GM12872 (cell line): ENCODE measurements around the gene ADAMTS3.

Experiments
- TF ChIP-seq, protein P1 (sequence below): IDR thresholded peaks from 3 replicates; pipeline ENCODE4 v1.5.1; 2011; ENCODE audit warnings: low read depth, mild to moderate bottlenecking, low read length, moderate library complexity; ENCODE audit not compliant: insufficient read depth

ADAMTS3 gene

DNA sequence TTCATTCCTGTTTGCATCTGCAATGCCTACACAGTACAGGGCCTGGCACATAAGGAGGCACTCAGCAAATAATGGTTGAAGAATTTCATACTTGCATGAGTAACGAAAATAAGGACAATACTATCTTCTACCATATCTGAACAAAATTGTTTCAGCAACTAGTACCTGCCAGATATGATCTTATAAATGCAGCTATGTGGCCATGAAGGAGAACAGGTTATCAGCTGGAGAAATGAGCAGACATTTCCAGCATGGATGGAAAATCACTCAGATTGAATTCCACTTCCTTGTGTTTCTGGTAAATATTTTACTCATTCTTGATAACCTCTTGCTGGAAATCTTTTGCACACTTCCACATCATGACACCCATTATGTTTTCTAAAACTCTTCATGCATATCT is 204.0 kb downstream of the ADAMTS3 start:
- TF ChIP-seq, protein P1, sequence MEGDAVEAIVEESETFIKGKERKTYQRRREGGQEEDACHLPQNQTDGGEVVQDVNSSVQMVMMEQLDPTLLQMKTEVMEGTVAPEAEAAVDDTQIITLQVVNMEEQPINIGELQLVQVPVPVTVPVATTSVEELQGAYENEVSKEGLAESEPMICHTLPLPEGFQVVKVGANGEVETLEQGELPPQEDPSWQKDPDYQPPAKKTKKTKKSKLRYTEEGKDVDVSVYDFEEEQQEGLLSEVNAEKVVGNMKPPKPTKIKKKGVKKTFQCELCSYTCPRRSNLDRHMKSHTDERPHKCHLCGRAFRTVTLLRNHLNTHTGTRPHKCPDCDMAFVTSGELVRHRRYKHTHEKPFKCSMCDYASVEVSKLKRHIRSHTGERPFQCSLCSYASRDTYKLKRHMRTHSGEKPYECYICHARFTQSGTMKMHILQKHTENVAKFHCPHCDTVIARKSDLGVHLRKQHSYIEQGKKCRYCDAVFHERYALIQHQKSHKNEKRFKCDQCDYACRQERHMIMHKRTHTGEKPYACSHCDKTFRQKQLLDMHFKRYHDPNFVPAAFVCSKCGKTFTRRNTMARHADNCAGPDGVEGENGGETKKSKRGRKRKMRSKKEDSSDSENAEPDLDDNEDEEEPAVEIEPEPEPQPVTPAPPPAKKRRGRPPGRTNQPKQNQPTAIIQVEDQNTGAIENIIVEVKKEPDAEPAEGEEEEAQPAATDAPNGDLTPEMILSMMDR, result no peak

DNA sequence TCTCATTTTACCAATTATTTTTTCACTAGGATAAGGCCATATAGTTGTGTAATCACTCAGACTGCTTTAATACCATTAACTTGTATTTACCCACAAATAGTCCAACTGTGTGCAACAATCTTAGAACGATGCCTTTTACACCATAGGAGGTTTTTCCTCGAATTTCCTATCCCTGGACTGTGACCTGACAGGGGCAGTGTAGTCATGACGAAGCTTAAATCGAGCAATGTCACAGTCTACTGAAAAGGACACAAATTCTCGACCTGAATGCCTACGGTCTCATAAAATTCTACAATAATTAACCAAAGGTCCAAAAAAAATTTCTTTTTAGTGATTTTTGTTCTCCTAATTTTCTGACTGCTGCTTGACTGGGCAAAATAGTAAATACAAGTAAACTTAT is 208.9 kb downstream of the ADAMTS3 start:
- TF ChIP-seq, protein P1, result no peak

DNA sequence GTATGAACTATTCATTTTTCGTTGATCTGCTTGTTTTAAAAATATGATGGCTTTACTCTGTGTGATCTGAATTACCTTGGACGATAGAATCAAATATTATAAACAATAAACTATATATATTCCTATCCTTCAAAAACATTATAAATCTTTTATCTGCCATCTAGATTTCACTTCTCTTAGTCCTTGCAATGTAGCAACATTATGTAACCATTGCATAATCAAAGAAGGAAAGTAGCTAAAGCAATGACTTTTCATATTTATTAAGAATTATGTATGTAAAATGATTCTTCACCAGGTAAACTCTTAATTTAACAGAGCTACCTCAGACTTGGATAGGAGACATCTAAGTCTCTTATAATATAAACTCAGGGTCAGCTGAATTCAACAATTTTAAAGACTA is 210.5 kb downstream of the ADAMTS3 start:
- TF ChIP-seq, protein P1, result no peak

DNA sequence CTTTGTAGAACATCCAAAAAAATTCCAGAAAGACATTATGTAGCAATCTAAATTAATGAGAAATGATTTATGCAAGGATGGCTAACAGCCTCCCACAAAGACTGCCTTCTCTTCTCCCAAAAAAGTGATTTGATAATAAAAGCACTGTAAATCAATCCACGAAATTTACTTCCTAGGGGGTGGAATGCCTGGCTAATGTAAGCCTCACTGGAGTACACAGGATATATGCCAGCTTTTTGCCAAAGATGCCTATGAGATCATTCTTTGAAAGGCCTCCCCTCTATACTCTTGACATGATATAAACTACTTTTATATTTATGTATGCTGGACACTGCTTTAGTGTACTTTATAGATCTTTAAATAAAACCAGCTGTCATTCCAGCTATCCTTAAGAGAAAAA is 211.1 kb downstream of the ADAMTS3 start:
- TF ChIP-seq, protein P1, result no peak

DNA sequence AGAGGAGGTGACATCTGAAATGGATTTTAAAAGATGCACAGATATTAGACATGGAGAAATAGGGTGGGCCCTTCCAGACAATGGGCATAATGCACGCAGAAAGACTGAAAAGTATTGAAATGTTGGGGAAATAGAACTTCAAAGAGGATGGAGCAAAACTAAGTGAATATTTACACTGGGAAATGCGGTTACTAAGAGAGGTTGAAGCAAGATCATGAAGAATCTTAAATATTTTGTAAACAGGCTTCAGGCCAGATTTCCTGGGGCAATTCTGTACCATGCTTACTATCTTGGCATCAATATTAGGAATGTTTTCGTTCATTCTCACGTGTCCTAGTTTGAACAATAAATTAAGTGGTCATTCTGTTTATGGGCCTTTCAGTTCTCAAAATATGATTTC is 216.3 kb downstream of the ADAMTS3 start:
- TF ChIP-seq, protein P1, result no peak

DNA sequence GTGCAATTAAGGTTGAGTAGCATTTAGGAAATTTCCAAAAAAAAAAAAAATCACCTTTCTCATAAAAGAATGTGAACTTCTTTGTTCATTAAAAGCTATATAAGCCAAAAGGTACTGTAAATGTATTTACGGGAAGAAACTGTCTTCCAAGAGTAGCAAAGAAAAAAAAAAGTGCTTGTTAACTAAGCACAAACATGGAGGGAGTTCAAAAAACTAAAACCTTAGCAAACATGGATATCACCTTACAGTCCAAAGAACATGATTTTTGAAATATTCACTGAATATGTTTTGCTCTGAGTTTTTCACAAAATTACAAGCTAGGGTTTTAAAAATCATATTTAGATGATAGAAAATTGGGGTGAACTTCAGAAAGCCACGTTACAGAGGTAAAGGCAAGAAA is 217.5 kb downstream of the ADAMTS3 start:
- TF ChIP-seq, protein P1, result no peak

DNA sequence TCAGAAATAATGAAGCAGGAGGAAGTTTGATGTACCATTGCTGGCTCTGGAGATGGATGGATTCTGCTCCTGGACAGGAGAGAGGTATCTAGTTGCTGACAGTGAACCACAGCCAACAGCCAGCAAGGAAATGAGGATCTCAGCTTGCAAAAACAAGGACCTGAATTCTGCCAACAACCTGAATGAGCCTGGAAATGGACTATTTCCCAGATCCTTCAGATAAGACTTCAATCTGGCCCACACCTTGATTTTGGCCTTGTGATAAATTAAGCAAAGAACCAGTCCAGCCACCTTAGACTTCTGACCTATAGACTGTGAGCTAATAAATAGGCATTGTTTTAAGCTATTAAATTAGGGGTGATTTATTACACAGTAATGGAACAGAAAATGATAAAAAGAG is 220.3 kb downstream of the ADAMTS3 start:
- TF ChIP-seq, protein P1, result no peak

DNA sequence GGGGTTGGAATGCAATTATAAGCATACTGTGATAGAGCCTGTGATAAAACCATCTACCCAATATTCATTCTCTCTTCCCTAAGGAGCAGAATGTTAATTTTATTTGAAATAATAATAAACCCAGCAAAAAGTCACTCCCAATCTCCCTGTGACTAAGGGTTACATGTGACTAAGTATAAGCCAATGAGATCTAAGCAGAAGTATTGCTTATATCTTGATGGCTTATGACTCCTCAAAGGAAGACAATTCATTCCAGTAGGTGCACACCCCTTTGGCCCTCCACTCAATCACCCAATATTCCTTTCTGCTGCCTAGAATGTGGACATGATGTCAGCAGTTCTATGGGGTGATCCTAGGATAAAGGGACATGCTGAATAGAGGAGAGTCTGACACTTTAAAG is 224.6 kb downstream of the ADAMTS3 start:
- TF ChIP-seq, protein P1, result no peak
